ENCODE data around the gene EML1.
"Not testable (repeated sequence)": the region's sequence is repeated elsewhere in the genome, so short reads cannot be mapped to it uniquely, and the experiment has no call there.

EML1 gene

GRCh38 chr14:99945732-99946651, 152.8 kb downstream of the EML1 start:
- TF ChIP-seq ZNF384 (IDR thresholded peaks at IDR 0.05) = peak; percentile 50
- TF ChIP-seq ARNT (IDR thresholded peaks at IDR 0.05) = no peak
- POLR2A ChIA-PET = no interaction called here
- DNase-seq (ENCODE audit: extremely low spot score) = peak; percentile 22
- CTCF ChIA-PET = interaction anchor here (1.0 to 1.6 kb wide), 6 partner anchors 9 to 423 kb away, joined by 3 to 7 read pairs (median 4); no protein-coding TSS in a partner anchor

GRCh38 chr14:99946652-99947489, 153.7 kb downstream of the EML1 start:
- TF ChIP-seq CTBP1 (IDR thresholded peaks at IDR 0.05; ENCODE audit: borderline replicate concordance) (no peak), NFRKB (IDR thresholded peaks at IDR 0.05) (no peak), FOXK2 (IDR thresholded peaks at IDR 0.05) (no peak), HDGF (IDR thresholded peaks at IDR 0.05; ENCODE audit: borderline replicate concordance) (no peak), PKNOX1 (IDR thresholded peaks at IDR 0.05) (no peak), TARDBP (IDR thresholded peaks at IDR 0.05) (no peak), ZNF384 (IDR thresholded peaks at IDR 0.05) (no peak), SUZ12 (IDR thresholded peaks at IDR 0.05) (no peak), ELF4 (IDR thresholded peaks at IDR 0.05) (no peak), L3MBTL2 (conservative IDR thresholded peaks at IDR 0.05) (no peak), FOXA1 (IDR thresholded peaks at IDR 0.05) (no peak), ARNT (IDR thresholded peaks at IDR 0.05) (no peak), LEF1 (IDR thresholded peaks at IDR 0.05; ENCODE audit: borderline replicate concordance) (no peak), FOXM1 (IDR thresholded peaks at IDR 0.05; ENCODE audit: borderline replicate concordance) (no peak), SP1 (IDR thresholded peaks at IDR 0.05) (no peak), BHLHE40 (IDR thresholded peaks at IDR 0.05; ENCODE audit: borderline replicate concordance) (no peak)
- peak; percentile 79 for DNase-seq (ENCODE audit: extremely low spot score)
- POLR2A ChIA-PET = no interaction called here
- CTCF ChIA-PET = interaction anchor here (0.6 to 1.6 kb wide), 10 partner anchors 8 to 424 kb away, joined by 3 to 8 read pairs (median 4); no protein-coding TSS in a partner anchor

GRCh38 chr14:99947695-99948094, 154.5 kb downstream of the EML1 start:
- TF ChIP-seq CTBP1 (IDR thresholded peaks at IDR 0.05; ENCODE audit: borderline replicate concordance) (no peak), FOXM1 (IDR thresholded peaks at IDR 0.05; ENCODE audit: borderline replicate concordance) (no peak), HDGF (IDR thresholded peaks at IDR 0.05; ENCODE audit: borderline replicate concordance) (no peak), LEF1 (IDR thresholded peaks at IDR 0.05; ENCODE audit: borderline replicate concordance) (no peak), SUZ12 (IDR thresholded peaks at IDR 0.05) (no peak), BHLHE40 (IDR thresholded peaks at IDR 0.05; ENCODE audit: borderline replicate concordance) (no peak), L3MBTL2 (conservative IDR thresholded peaks at IDR 0.05) (no peak), TARDBP (IDR thresholded peaks at IDR 0.05) (no peak), ZNF384 (IDR thresholded peaks at IDR 0.05) (no peak), ARNT (IDR thresholded peaks at IDR 0.05) (no peak), PKNOX1 (IDR thresholded peaks at IDR 0.05) (no peak), FOXA1 (IDR thresholded peaks at IDR 0.05) (no peak), NFRKB (IDR thresholded peaks at IDR 0.05) (no peak), FOXK2 (IDR thresholded peaks at IDR 0.05) (no peak), SP1 (IDR thresholded peaks at IDR 0.05) (no peak), ELF4 (IDR thresholded peaks at IDR 0.05) (no peak)
- DNase-seq (ENCODE audit: extremely low spot score) = no peak
- POLR2A ChIA-PET = no interaction called here
- CTCF ChIA-PET = interaction anchor here (0.6 to 1.6 kb wide), 5 partner anchors 8 to 269 kb away, joined by 3 to 7 read pairs (median 3); no protein-coding TSS in a partner anchor

GRCh38 chr14:99949011-99949732, 156.0 kb downstream of the EML1 start:
- CTCF ChIA-PET = interaction anchor here (0.7 to 0.8 kb wide), 2 partner anchors 67 to 266 kb away, joined by 3 to 4 read pairs; no protein-coding TSS in a partner anchor
- DNase-seq (ENCODE audit: extremely low spot score); POLR2A ChIA-PET: not testable (repeated sequence)

- ChIA-PET POLR2A (no interaction called here), CTCF (no interaction called here)
- TF ChIP-seq LEF1 (IDR thresholded peaks at IDR 0.05; ENCODE audit: borderline replicate concordance) (no peak), SP1 (IDR thresholded peaks at IDR 0.05) (no peak), CTBP1 (IDR thresholded peaks at IDR 0.05; ENCODE audit: borderline replicate concordance) (no peak), NFRKB (IDR thresholded peaks at IDR 0.05) (no peak), FOXA1 (IDR thresholded peaks at IDR 0.05) (no peak), PKNOX1 (IDR thresholded peaks at IDR 0.05) (no peak), SUZ12 (IDR thresholded peaks at IDR 0.05) (no peak), TARDBP (IDR thresholded peaks at IDR 0.05) (no peak), ZNF384 (IDR thresholded peaks at IDR 0.05) (no peak), FOXK2 (IDR thresholded peaks at IDR 0.05) (no peak), ELF4 (IDR thresholded peaks at IDR 0.05) (no peak), HDGF (IDR thresholded peaks at IDR 0.05; ENCODE audit: borderline replicate concordance) (no peak), BHLHE40 (IDR thresholded peaks at IDR 0.05; ENCODE audit: borderline replicate concordance) (no peak), L3MBTL2 (conservative IDR thresholded peaks at IDR 0.05) (no peak), FOXM1 (IDR thresholded peaks at IDR 0.05; ENCODE audit: borderline replicate concordance) (no peak), ARNT (IDR thresholded peaks at IDR 0.05) (no peak)
- no peak for DNase-seq (ENCODE audit: extremely low spot score)
Measured at GRCh38 chr14:99950181-99950580, 157.0 kb downstream of the EML1 start.

Measured in HEK293T (cell line).